Thyroid gland (tissue), 4 donors: ENCODE data around the gene OR2D2. TPM values are rescaled to one million over a fixed set of nuclear protein-coding genes. Genes with fewer than 3 reads are reported as not detected.

Source experiments
- DNase-seq, 2 donors: peaks; one replicate each; pipeline ENCODE4 v3.0.0-alpha.2; 2019
- H3K27ac ChIP-seq, 3 donors: fragments of 200-600 bp; sonication (generic); 1 replicate in 2 of 3; 2 replicates in 1 of 3; pipeline ENCODE4 v1.5.1; 2016 to 2019; ENCODE audit warnings: mild to moderate bottlenecking in 1 of 3, moderate library complexity in 1 of 3
- H3K27me3 ChIP-seq: fragments of 200-600 bp; sonication (generic); one replicate; pipeline ENCODE4 v1.5.1; 2019
- H3K36me3 ChIP-seq, 2 donors: fragments of 200-600 bp; sonication (generic); one replicate each; pipeline ENCODE4 v1.5.1; 2016 to 2019
- H3K4me1 ChIP-seq, 2 donors: fragments of 200-600 bp; sonication (generic); one replicate each; pipeline ENCODE4 v1.5.1; 2017 to 2019
- H3K4me3 ChIP-seq, 3 donors: fragments of 200-600 bp; sonication (generic); replicated peaks in 1 of 3; 1 replicate in 2 of 3; 2 replicates in 1 of 3; pipeline ENCODE4 v1.5.1; 2016; ENCODE audit warnings: mild to moderate bottlenecking in 1 of 3
- H3K9me3 ChIP-seq: fragments of 200-600 bp; sonication (generic); one replicate; pipeline ENCODE4 v1.5.1; 2017
- POLR2A ChIP-seq, 2 donors: fragments of 450-650 bp; IDR thresholded peaks; one replicate each; pipeline ENCODE4 v1.6.1; 2017; ENCODE audit warnings: antibody characterized with exemption in 2 of 2, mild to moderate bottlenecking in 2 of 2, moderate library complexity in 1 of 2
- WGBS, 2 donors: methylation state at CpG; one replicate each; pipeline ENCODE4 v1.1.5; 2017; 5-methylcytosine and 5-hydroxymethylcytosine counted together
- intact Hi-C: fragments of 100-400 bp; cut with DNase I; formaldehyde crosslinking; loops from one replicate; pipeline ENCODE4 v1.15.1; 2023
- total RNA-seq, 4 donors: library from RNA; depleted of rRNA; stranded (reverse); fragments of >200 nt; gene quantifications; one replicate each; pipeline ENCODE4 v1.2.3, GENCODE V29; 2016
- TF ChIP-seq, protein P1 (sequence below), 6 experiments: fragments of 200-600 bp in 3 of 6; fragments of 450-650 bp in 3 of 6; sonication (generic) in 3 of 6; IDR thresholded peaks; one replicate each; pipeline ENCODE4 v1.5.1; 2016 to 2019; ENCODE audit warnings: antibody characterized with exemption in 6 of 6, mild to moderate bottlenecking in 2 of 6, inconsistent platforms in 1 of 6, moderate library complexity in 1 of 6

Gene OR2D2
- total RNA-seq, 4 donors from 2014 or later, result 0.54 to 1.2 TPM; not detected in 2

DNA sequence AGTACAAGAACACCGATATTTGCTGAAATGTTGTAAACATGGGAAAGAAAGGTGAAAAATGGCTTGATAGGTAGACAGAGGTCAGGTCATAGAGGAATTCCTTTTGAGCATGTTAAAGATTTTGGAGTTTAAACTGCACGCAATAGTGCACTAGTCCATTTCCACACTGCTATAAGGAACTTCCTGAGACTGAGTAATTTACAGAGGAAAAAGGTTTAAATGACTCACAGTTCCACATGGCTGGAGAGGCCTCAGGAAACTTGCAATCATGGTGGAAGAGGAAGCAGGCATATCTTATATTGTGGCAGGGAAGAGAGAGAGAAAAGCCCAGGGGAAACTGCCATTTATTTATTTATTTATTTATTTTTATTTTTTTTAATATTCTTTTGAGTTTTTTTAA lies 41.8 kb downstream of the OR2D2 start:
- Histone ChIP-seq H3K4me3 (no peak overlapping the region), H3K27me3 (no peaks in the 10 kb centered on the region), H3K27ac (no peak overlapping the region), H3K36me3 (no peaks in the 10 kb centered on the region), H3K9me3 (no peaks in the 10 kb centered on the region), H3K4me1 (no peaks in the 10 kb centered on the region)
- TF ChIP-seq, protein P1, sequence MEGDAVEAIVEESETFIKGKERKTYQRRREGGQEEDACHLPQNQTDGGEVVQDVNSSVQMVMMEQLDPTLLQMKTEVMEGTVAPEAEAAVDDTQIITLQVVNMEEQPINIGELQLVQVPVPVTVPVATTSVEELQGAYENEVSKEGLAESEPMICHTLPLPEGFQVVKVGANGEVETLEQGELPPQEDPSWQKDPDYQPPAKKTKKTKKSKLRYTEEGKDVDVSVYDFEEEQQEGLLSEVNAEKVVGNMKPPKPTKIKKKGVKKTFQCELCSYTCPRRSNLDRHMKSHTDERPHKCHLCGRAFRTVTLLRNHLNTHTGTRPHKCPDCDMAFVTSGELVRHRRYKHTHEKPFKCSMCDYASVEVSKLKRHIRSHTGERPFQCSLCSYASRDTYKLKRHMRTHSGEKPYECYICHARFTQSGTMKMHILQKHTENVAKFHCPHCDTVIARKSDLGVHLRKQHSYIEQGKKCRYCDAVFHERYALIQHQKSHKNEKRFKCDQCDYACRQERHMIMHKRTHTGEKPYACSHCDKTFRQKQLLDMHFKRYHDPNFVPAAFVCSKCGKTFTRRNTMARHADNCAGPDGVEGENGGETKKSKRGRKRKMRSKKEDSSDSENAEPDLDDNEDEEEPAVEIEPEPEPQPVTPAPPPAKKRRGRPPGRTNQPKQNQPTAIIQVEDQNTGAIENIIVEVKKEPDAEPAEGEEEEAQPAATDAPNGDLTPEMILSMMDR (IDR thresholded peaks at IDR 0.05), result no peak
- TF ChIP-seq POLR2A (IDR thresholded peaks at IDR 0.05), result no peak
- intact Hi-C loops, result no loop called here
- 83 to 88% methylated on average over 2 of the region's 2 CpGs for WGBS, 2 donors
- no peak for DNase-seq

DNA sequence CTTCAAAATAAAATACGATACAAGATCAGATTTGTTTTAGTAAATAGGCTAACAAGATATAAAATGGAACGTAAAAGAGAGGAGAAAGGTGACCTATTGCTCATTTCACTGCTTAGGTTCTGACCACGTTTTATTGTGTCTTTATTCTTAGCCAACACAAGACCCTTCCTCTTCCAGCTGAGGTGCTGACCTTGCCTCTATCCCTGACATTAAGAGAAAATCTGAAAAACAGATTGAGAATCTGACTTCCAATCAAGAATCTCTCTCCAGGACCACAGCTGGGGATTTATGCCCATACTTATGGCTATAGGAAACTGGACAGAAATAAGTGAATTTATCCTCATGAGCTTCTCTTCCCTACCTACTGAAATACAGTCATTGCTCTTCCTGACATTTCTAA lies 46.9 kb downstream of the OR2D2 start, which contains the start of gene OR10A5:
Gene OR10A5 (plus strand): TSS at position 301 of the 400 bp plus-strand sequence. CDS start 0 bp downstream, at position 301.
- 79 to 81% methylated on average over 3 of the region's 3 CpGs for WGBS, 2 donors
- Histone ChIP-seq H3K36me3 (no peaks in the 10 kb centered on the region), H3K27me3 (no peaks in the 10 kb centered on the region), H3K27ac (no peak within 1 kb of the TSS), H3K9me3 (no peaks in the 10 kb centered on the region), H3K4me3 (no peak within 1 kb of the TSS), H3K4me1 (no peaks in the 10 kb centered on the region)
- TF ChIP-seq POLR2A (IDR thresholded peaks at IDR 0.05), result no peak
- TF ChIP-seq, protein P1 (IDR thresholded peaks at IDR 0.05), result no peak
- intact Hi-C loops, result no loop called here
- no peak for DNase-seq

DNA sequence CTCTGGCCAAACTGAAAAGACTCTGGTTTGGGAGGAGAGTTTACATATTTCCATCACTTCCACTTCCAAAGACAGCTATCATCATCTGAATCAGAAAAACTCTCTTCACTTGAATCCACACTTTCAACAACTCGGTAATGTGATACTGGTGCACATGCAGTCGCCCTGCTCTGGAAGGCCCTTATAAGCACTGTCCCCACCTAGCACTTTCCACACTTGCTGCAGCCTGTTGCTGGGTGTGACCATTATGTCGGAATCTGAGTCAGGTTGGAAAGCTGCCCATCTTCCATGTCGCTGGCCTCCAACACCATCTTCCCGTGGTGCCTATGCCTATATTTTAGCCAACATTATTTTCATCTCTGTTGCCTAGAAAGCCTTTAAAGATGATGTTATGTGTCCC lies 47.9 kb downstream of the OR2D2 start:
- Histone ChIP-seq H3K27me3 (no peaks in the 10 kb centered on the region), H3K4me1 (no peaks in the 10 kb centered on the region), H3K27ac (no peak overlapping the region), H3K9me3 (no peaks in the 10 kb centered on the region), H3K4me3 (no peak overlapping the region), H3K36me3 (no peaks in the 10 kb centered on the region)
- TF ChIP-seq, protein P1 (IDR thresholded peaks at IDR 0.05), result no peak
- TF ChIP-seq POLR2A (IDR thresholded peaks at IDR 0.05), result no peak
- WGBS, 2 donors, result 86 to 89% methylated on average over 5 of the region's 5 CpGs
- DNase-seq, result no peak
- intact Hi-C loops, result no loop called here

DNA sequence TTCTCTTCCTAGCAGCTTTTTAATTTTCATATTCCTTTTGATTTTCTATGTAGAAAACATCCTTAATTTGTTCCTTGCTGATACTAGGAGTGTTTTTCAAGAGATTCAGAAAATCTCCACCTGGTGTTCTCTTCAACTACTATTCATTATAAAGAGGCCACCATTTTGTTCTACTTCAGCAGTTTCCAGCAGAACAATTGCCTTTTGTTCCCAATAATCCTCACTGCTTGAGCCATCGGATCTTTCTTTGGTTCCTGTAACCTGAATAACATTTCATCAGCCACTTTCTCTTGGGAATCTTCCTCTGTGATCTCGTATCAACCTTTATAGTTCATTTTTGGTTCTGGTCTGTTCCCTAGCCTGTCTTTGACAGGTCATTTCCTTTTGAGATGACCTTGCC lies 48.6 kb downstream of the OR2D2 start:
- Histone ChIP-seq H3K4me3 (no peak overlapping the region), H3K27me3 (no peaks in the 10 kb centered on the region), H3K9me3 (no peaks in the 10 kb centered on the region), H3K36me3 (no peaks in the 10 kb centered on the region), H3K4me1 (no peaks in the 10 kb centered on the region), H3K27ac (no peak overlapping the region)
- no peak for DNase-seq
- no peak for TF ChIP-seq POLR2A (IDR thresholded peaks at IDR 0.05)
- TF ChIP-seq, protein P1 (IDR thresholded peaks at IDR 0.05), result no peak
- intact Hi-C loops, result no loop called here
- WGBS, 2 donors, result 47 to 55% methylated on average over 2 of the region's 2 CpGs

DNA sequence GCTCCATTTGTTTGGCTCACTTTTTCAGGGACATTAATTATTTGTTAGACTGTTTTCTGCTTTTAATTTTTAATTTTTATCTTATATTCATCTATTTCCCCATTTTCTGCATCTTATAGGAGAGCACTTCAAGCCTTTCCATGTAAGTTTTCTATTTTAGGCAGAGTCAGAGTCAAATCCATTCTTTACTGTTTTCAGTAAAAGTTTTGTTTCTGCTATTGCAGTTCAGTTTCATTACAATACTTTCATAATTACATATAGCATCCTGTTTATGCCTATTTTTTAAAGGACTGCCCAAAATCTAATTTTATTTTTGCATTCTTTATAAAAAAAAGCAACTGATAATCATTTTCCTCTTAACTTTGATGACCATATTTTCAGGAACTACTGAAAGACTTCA lies 50.6 kb downstream of the OR2D2 start:
- Histone ChIP-seq H3K4me1 (no peaks in the 10 kb centered on the region), H3K27ac (no peak overlapping the region), H3K36me3 (no peaks in the 10 kb centered on the region), H3K4me3 (no peak overlapping the region), H3K27me3 (no peaks in the 10 kb centered on the region), H3K9me3 (no peaks in the 10 kb centered on the region)
- DNase-seq, result no peak
- TF ChIP-seq, protein P1 (IDR thresholded peaks at IDR 0.05), result no peak
- no peak for TF ChIP-seq POLR2A (IDR thresholded peaks at IDR 0.05)
- intact Hi-C loops, result no loop called here

Other genes starting within 250 kb of the OR2D2 start
- gene DCHS1, start 236.7 kb downstream of the OR2D2 start, total RNA-seq, result 10 to 100 TPM in 1 of 4 donors, 1 to 10 TPM in 3; 5.6 to 14.4 (median 9.6) TPM
- gene MRPL17, start 209.2 kb downstream of the OR2D2 start, total RNA-seq, result 100 to 1,000 TPM in 2 of 4 donors, 10 to 100 TPM in 2; 37.8 to 579 (median 144) TPM
- gene OR2AG2, start 120.5 kb downstream of the OR2D2 start, total RNA-seq, result under 1 TPM; 0.11 to 0.92 (median 0.34) TPM
- not detected for gene OR2AG1, start 109.5 kb downstream of the OR2D2 start, total RNA-seq
- under 1 TPM; 0.27 to 0.92 (median 0.67) TPM for gene OR6A2, start 92.8 kb downstream of the OR2D2 start, total RNA-seq
- not detected for gene OR10A5, start 46.8 kb downstream of the OR2D2 start, total RNA-seq
- not detected for gene OR10A2, start 29.4 kb downstream of the OR2D2 start, total RNA-seq
- gene OR10A4, start 15.9 kb downstream of the OR2D2 start, total RNA-seq, result not detected
- not detected for gene OR2D3, start 28.5 kb upstream of the OR2D2 start, total RNA-seq
- 1 to 10 TPM; 1.7 to 3.5 (median 2.1) TPM for gene ZNF215, start 33.9 kb upstream of the OR2D2 start, total RNA-seq
- 1 to 10 TPM; 5.1 to 8.1 (median 6.7) TPM for gene ZNF214, start 127.8 kb upstream of the OR2D2 start, total RNA-seq
- gene NLRP14, start 128.0 kb upstream of the OR2D2 start, total RNA-seq, result under 1 TPM in 2 of 4 donors, not detected in 2; 0.11 to 0.15 TPM
- gene RBMXL2, start 196.5 kb upstream of the OR2D2 start, total RNA-seq, result under 1 TPM in 2 of 4 donors, not detected in 2; 0.27 to 0.33 TPM